ENCODE results near the gene MAPRE2. TPM values are rescaled to one million over a fixed set of nuclear protein-coding genes. Genes with fewer than 3 reads are reported as not detected.

Gene MAPRE2
- total RNA-seq, 1 experiment from 2014 or later = 29.4 TPM

DNA sequence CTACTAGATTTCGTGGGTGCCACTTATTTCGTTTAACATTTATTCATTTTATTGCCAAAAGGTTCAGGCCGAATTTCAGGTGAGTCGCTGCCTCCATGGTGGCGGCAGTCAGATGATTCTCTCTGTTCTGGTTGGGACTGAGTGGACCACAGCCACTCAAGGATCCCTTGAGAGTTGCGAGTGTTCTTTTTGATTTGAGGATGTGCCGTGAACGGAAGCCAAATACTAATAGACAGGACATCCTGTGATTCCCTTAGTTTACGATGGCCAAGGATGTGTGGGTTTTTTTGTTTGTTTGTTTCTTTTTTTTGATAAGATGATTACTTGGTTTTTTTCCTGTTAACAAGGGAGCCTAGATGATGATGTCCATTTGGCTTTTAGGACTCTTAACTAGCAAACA, 13.2 kb downstream of the MAPRE2 start:
- no peak overlapping the region for H4K5ac ChIP-seq (ENCODE audit: insufficient read length, low read depth, low read length)
- H3K9me3 ChIP-seq (ENCODE audit: control insufficient read depth, low read depth, low read length) = no peaks in the 10 kb centered on the region
- no peak overlapping the region for H3K14ac ChIP-seq (ENCODE audit: insufficient read depth, low read length)
- no peaks in the 10 kb centered on the region for H3K23me2 ChIP-seq (ENCODE audit: insufficient read length, low read depth, low read length, poor library complexity, severe bottlenecking)
- no peaks in the 10 kb centered on the region for H4K20me1 ChIP-seq (ENCODE audit: control insufficient read depth, insufficient read depth, insufficient read length)
- H3K4me1 ChIP-seq (ENCODE audit: insufficient read depth, low read length) = peaks cover 6% of the 10 kb centered on the region
- H3K27me3 ChIP-seq (ENCODE audit: insufficient read depth, low read length) = no peaks in the 10 kb centered on the region
- TF ChIP-seq, protein P1, sequence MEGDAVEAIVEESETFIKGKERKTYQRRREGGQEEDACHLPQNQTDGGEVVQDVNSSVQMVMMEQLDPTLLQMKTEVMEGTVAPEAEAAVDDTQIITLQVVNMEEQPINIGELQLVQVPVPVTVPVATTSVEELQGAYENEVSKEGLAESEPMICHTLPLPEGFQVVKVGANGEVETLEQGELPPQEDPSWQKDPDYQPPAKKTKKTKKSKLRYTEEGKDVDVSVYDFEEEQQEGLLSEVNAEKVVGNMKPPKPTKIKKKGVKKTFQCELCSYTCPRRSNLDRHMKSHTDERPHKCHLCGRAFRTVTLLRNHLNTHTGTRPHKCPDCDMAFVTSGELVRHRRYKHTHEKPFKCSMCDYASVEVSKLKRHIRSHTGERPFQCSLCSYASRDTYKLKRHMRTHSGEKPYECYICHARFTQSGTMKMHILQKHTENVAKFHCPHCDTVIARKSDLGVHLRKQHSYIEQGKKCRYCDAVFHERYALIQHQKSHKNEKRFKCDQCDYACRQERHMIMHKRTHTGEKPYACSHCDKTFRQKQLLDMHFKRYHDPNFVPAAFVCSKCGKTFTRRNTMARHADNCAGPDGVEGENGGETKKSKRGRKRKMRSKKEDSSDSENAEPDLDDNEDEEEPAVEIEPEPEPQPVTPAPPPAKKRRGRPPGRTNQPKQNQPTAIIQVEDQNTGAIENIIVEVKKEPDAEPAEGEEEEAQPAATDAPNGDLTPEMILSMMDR (conservative IDR thresholded peaks at IDR 0.05) = no peak
- H3K27ac Mint-ChIP-seq = no peak overlapping the region
- H2AK5ac ChIP-seq (ENCODE audit: insufficient read length, low read length) = no peak overlapping the region
- no peak overlapping the region for H3K9ac ChIP-seq (ENCODE audit: extremely low read depth, insufficient read length, low read length)
- no peaks in the 10 kb centered on the region for H3K36me3 Mint-ChIP-seq (ENCODE audit: insufficient read depth in 1 of 3, low read depth in 3 of 3)
- no CpG with 5 or more reads among the region's 9 CpGs for WGBS (ENCODE audit: extremely low coverage, insufficient read length, low lambda C conversion rate)
- no peak overlapping the region for H2BK120ac ChIP-seq (ENCODE audit: low read depth, low read length, poor library complexity, severe bottlenecking)
- no peak overlapping the region for H3K18ac ChIP-seq (ENCODE audit: insufficient read length, low read depth, low read length)
- H2AFZ ChIP-seq (ENCODE audit: low read length) = no peak overlapping the region
- peaks cover 13 to 17% of the 10 kb centered on the region in 2 experiments for H3K4me1 Mint-ChIP-seq
- H3K27me3 Mint-ChIP-seq (ENCODE audit: low read depth) = no peaks in the 10 kb centered on the region
- peaks cover 3% of the 10 kb centered on the region; the same call in 1 of the 2 replicates for H3K79me2 ChIP-seq (ENCODE audit: insufficient read depth, low read length)
- peaks cover 5% of the 10 kb centered on the region for H3K79me1 ChIP-seq (ENCODE audit: insufficient read depth, low read depth, low read length, poor library complexity, severe bottlenecking)
- H3K23ac ChIP-seq (ENCODE audit: insufficient read length, low read depth, low read length) = no peak overlapping the region
- no peaks in the 10 kb centered on the region for H3K9me3 Mint-ChIP-seq
- no peak overlapping the region for H3T11ph ChIP-seq (ENCODE audit: low read length)
- H4K91ac ChIP-seq (ENCODE audit: insufficient read length, low read depth, low read length) = no peak overlapping the region
- H3K4me3 Mint-ChIP-seq = no peak overlapping the region
- H2BK20ac ChIP-seq (ENCODE audit: low read depth, low read length, poor library complexity, severe bottlenecking) = no peak overlapping the region
- no peak overlapping the region for H3K4me2 ChIP-seq (ENCODE audit: insufficient read depth, insufficient read length, low read length)
- DNase-seq = no peak
- H2BK12ac ChIP-seq (ENCODE audit: insufficient read length, low read depth, low read length) = no peak overlapping the region
- H2BK5ac ChIP-seq (ENCODE audit: insufficient read length, low read length) = no peak overlapping the region
- no peak overlapping the region for H3K56ac ChIP-seq (ENCODE audit: insufficient read length, low read depth, low read length)
- no peak overlapping the region for H3K27ac ChIP-seq (ENCODE audit: insufficient read length, low read depth, low read length)
- H3K4ac ChIP-seq (ENCODE audit: low read depth, low read length) = no peak overlapping the region
- H4K8ac ChIP-seq (replicated peaks; ENCODE audit: insufficient read length, low read depth, low read length) = no peak overlapping the region
- no peak overlapping the region for H2BK15ac ChIP-seq (ENCODE audit: low read depth, low read length)

Measured in H9 (cell line).